HG02885 (cell line): ENCODE data around the gene ATRNL1.
"Not testable (repeated sequence)": the region's sequence is repeated elsewhere in the genome, so short reads cannot be mapped to it uniquely, and the experiment has no call there.

ENCODE experiments used
- ATAC-seq: cut with Tn5 transposase; IDR thresholded peaks from one replicate; pipeline ENCODE4 v1.9.1; 2021; ENCODE audit warnings: mild to moderate bottlenecking; ENCODE audit not compliant: unreplicated experiment, poor library complexity

ATRNL1 gene

GRCh38 chr10:115209133-115209532 lies 116.0 kb downstream of the ATRNL1 start:
- peak; percentile 91 for ATAC-seq

GRCh38 chr10:115214829-115215228 lies 121.7 kb downstream of the ATRNL1 start:
- ATAC-seq: no peak

GRCh38 chr10:115219203-115219602 lies 126.0 kb downstream of the ATRNL1 start:
- no peak for ATAC-seq

GRCh38 chr10:115222039-115222438 lies 128.9 kb downstream of the ATRNL1 start:
- no peak for ATAC-seq

- no peak for ATAC-seq
Measured at GRCh38 chr10:115239761-115240160, 146.6 kb downstream of the ATRNL1 start.

- ATAC-seq: no peak
Measured at GRCh38 chr10:115250784-115251183, 157.6 kb downstream of the ATRNL1 start.

- not testable (repeated sequence) for ATAC-seq
Measured at GRCh38 chr10:115253765-115254164, 160.6 kb downstream of the ATRNL1 start.

- ATAC-seq: no peak
Measured at GRCh38 chr10:115272482-115272881, 179.3 kb downstream of the ATRNL1 start.

GRCh38 chr10:115278294-115278693 lies 185.1 kb downstream of the ATRNL1 start:
- peak; percentile 75 for ATAC-seq

- ATAC-seq: no peak
Measured at GRCh38 chr10:115295213-115295805, 202.1 kb downstream of the ATRNL1 start.

GRCh38 chr10:115300080-115300479 lies 206.9 kb downstream of the ATRNL1 start:
- no peak for ATAC-seq

- not testable (repeated sequence) for ATAC-seq
Measured at GRCh38 chr10:115319669-115320068, 226.5 kb downstream of the ATRNL1 start.

- peak; percentile 74 for ATAC-seq
Measured at GRCh38 chr10:115321360-115321759, 228.2 kb downstream of the ATRNL1 start.

- ATAC-seq: no peak
Measured at GRCh38 chr10:115328331-115328730, 235.2 kb downstream of the ATRNL1 start.

GRCh38 chr10:115335366-115335765 lies 242.2 kb downstream of the ATRNL1 start:
- no peak for ATAC-seq

GRCh38 chr10:115355162-115355760 lies 262.1 kb downstream of the ATRNL1 start:
- peak; percentile 94 for ATAC-seq

- not testable (repeated sequence) for ATAC-seq
Measured at GRCh38 chr10:115367920-115368319, 274.8 kb downstream of the ATRNL1 start.

GRCh38 chr10:115379064-115379463 lies 285.9 kb downstream of the ATRNL1 start:
- no peak for ATAC-seq

- no peak for ATAC-seq
Measured at GRCh38 chr10:115384665-115385064, 291.5 kb downstream of the ATRNL1 start.

- ATAC-seq: no peak
Measured at GRCh38 chr10:115390607-115391006, 297.4 kb downstream of the ATRNL1 start.

- ATAC-seq: no peak
Measured at GRCh38 chr10:115398026-115398425, 304.9 kb downstream of the ATRNL1 start.

GRCh38 chr10:115402699-115403098 lies 309.5 kb downstream of the ATRNL1 start:
- ATAC-seq: no peak
